Psoas muscle (tissue), 8 donors: ENCODE measurements around the gene COL13A1. TPM values are rescaled to one million over a fixed set of nuclear protein-coding genes. Genes with fewer than 3 reads are reported as not detected.

ENCODE experiments used
- ATAC-seq, 4 donors: fragments of 200-7000 bp; cut with Tn5 transposase; one replicate each; pipeline ENCODE4 v1.9.1; 2020; ENCODE audit warnings: moderate library complexity in 3 of 4, mild to moderate bottlenecking in 2 of 4
- DNase-seq, 2 donors: peaks; one replicate each; pipeline ENCODE4 v3.0.0-alpha.2; 2020
- H3K27ac ChIP-seq: fragments of 200-600 bp; one replicate; pipeline ENCODE4 v1.8.0; 2022
- H3K27me3 ChIP-seq, 3 donors: fragments of 200-600 bp in 1 of 3; one replicate each; pipeline versions ENCODE4 v1.6.1 to v1.8.0; 2013 to 2022; ENCODE audit warnings: low read length in 2 of 3, mild to moderate bottlenecking in 2 of 3, moderate library complexity in 1 of 3; ENCODE audit not compliant: insufficient read depth in 3 of 3
- H3K36me3 ChIP-seq, 2 donors: fragments of 200-600 bp in 1 of 2; one replicate each; pipeline versions ENCODE4 v1.6.1 to v1.8.0; 2013 to 2022; ENCODE audit warnings: low read depth in 1 of 2, mild to moderate bottlenecking in 1 of 2, moderate library complexity in 1 of 2; ENCODE audit not compliant: insufficient read depth in 1 of 2
- H3K4me1 ChIP-seq: fragments of 200-600 bp; one replicate; pipeline ENCODE4 v1.8.0; 2022
- H3K4me3 ChIP-seq: fragments of 200-600 bp; one replicate; pipeline ENCODE4 v1.8.0; 2022; ENCODE audit warnings: mild to moderate bottlenecking
- H3K9me3 ChIP-seq: fragments of 200-600 bp; one replicate; pipeline ENCODE4 v1.8.0; 2022
- CTCF ChIP-seq: fragments of 200-600 bp; IDR thresholded peaks from one replicate; pipeline ENCODE4 v1.8.0; 2022; ENCODE audit warnings: antibody characterized with exemption
- WGBS, 3 donors: extraction: QIAGEN DNeasy Blood & Tissue Kit; methylation state at CpG; one replicate each; pipeline versions ENCODE4 v1.1.6 to v1.1.7; 2013; 5-methylcytosine and 5-hydroxymethylcytosine counted together
- intact Hi-C, 2 donors: fragments of 100-400 bp; cut with DNase I; formaldehyde crosslinking; loops; one replicate each; pipeline versions ENCODE4 v1.11.0 to v1.14.2; 2022
- polyA plus RNA-seq, 3 donors: library from polyadenylated mRNA; stranded (reverse); fragments of 200-250 nt; gene quantifications; one replicate each; pipeline ENCODE4 v1.2.3, GENCODE V29; 2013
- total RNA-seq, 4 donors: library from RNA; stranded (reverse); fragmentation: NEBNext Ultra II Directional in 2 of 4; extraction: Animal tissue kit (Norgen Biotek cat#: 25700) in 2 of 4; gene quantifications; one replicate each; pipeline versions ENCODE4 v1.2.1 to v1.2.4, GENCODE V29; 2021 to 2023
- donor health status: healthy with polysubstance abuse.
- donor health status: DM: no; HTN: no; CAD: no; lungs with moderate emphysema.
- donor health status: Bipolar disorder and iron deficiency.
- donor health status: healthy.
- donor health status: DM: yes; HTN: yes; CAD: no.
- donor health status: DM: no; HTN: no; CAD: no.
- donor health status: DM: no; HTN: no; CAD: no.
- donor health status: DM: yes; HTN: yes; CAD: no.

Gene COL13A1
- total and polyA plus RNA-seq, 7 donors: 0.35 to 10.7 (median 2.6) TPM

- no peaks in the 10 kb centered on the region for H3K9me3 ChIP-seq
- H3K27me3 ChIP-seq: no peaks in the 10 kb centered on the region
- peak in 1 of 2 donors; percentile 10 for DNase-seq
- no peaks in the 10 kb centered on the region for H3K36me3 ChIP-seq
- TF ChIP-seq CTCF: no peak
- WGBS, 3 donors: 90 to 96% (median 94%) methylated on average over 4 of the region's 4 CpGs
- no peak for ATAC-seq
- no peaks in the 10 kb centered on the region for H3K4me1 ChIP-seq
- H3K4me3 ChIP-seq: no peak overlapping the region
- H3K27ac ChIP-seq: no peak overlapping the region
- intact Hi-C loops: no loop called here
These were observed 74.2 kb downstream of the COL13A1 start for GRCh38 chr10:69875856-69876255.

- no peak for ATAC-seq
- Histone ChIP-seq H3K27ac (no peak overlapping the region), H3K4me3 (no peak overlapping the region), H3K36me3 (no peaks in the 10 kb centered on the region), H3K9me3 (no peaks in the 10 kb centered on the region), H3K27me3 (no peaks in the 10 kb centered on the region), H3K4me1 (no peaks in the 10 kb centered on the region)
- DNase-seq: peak in 1 of 2 donors; percentile 38
- WGBS, 3 donors: 93 to 97% (median 94%) methylated on average over 8 of the region's 8 CpGs
- intact Hi-C loops: no loop called here
- no peak for TF ChIP-seq CTCF
These were observed 74.6 kb downstream of the COL13A1 start for GRCh38 chr10:69876286-69876685.

- no peak for TF ChIP-seq CTCF
- WGBS, 3 donors: 90 to 94% (median 91%) methylated on average over 3 of the region's 3 CpGs
These were observed 75.2 kb downstream of the COL13A1 start for GRCh38 chr10:69876931-69877330.

GRCh38 chr10:69878038-69878437, 76.3 kb downstream of the COL13A1 start:
- peak in 3 of 4 donors; percentile 19 to 55 (median 28) for ATAC-seq
- no peak overlapping the region for H3K27ac ChIP-seq
- 46 to 61% (median 53%) methylated on average over 10 of the region's 10 CpGs for WGBS, 3 donors
- peak in 1 of 2 donors; percentile 74 for DNase-seq
- H3K4me3 ChIP-seq: no peak overlapping the region
- no peak for TF ChIP-seq CTCF
- H3K9me3 ChIP-seq: no peaks in the 10 kb centered on the region
- intact Hi-C loops: no loop called here
- H3K4me1 ChIP-seq: no peaks in the 10 kb centered on the region
- H3K36me3 ChIP-seq: no peaks in the 10 kb centered on the region
- no peaks in the 10 kb centered on the region for H3K27me3 ChIP-seq

More at GRCh38 chr10:69876931-69877330, 75.2 kb downstream of the COL13A1 start:
- H3K4me1 ChIP-seq: no peaks in the 10 kb centered on the region
- intact Hi-C loops: no loop called here
- H3K27ac ChIP-seq: no peak overlapping the region
- ATAC-seq (peak in 1 of 4 donors; percentile 29), DNase-seq (no peak)
- H3K27me3 ChIP-seq: no peaks in the 10 kb centered on the region
- H3K4me3 ChIP-seq: no peak overlapping the region
- H3K36me3 ChIP-seq: no peaks in the 10 kb centered on the region
- no peaks in the 10 kb centered on the region for H3K9me3 ChIP-seq

GRCh38 chr10:69878951-69879350, 77.2 kb downstream of the COL13A1 start:
- no peak for TF ChIP-seq CTCF
- Histone ChIP-seq H3K36me3 (no peaks in the 10 kb centered on the region), H3K27ac (no peak overlapping the region), H3K4me1 (no peaks in the 10 kb centered on the region), H3K4me3 (no peak overlapping the region), H3K27me3 (no peaks in the 10 kb centered on the region), H3K9me3 (no peaks in the 10 kb centered on the region)
- ATAC-seq (no peak), DNase-seq (no peak)
- intact Hi-C loops: no loop called here
- WGBS, 3 donors: 70 to 90% (median 85%) methylated on average over 3 of the region's 3 CpGs
